ENCODE measurements around the gene EFNA5.

EFNA5 gene

DNA sequence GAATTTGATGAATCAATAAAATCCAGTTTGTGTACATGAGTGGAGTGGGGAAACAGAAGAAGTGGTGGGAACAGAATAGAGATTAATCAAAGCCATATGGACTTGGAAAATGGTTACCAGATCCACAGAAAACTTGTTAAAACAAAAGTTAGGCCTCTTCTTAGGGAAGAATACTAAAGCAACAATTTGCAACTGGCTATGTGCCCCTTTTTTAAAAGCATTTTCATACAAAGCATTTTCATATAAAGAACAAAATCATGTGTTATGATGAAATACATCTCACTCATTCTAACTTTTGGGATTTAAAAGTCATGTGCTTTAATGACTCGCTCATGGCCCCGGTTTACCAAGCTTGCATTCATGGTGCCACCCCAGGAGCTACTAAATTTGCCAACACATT lies 276.9 kb downstream of the EFNA5 start:
- no peak overlapping the region for H2AFZ ChIP-seq (ENCODE audit: low read length)
- H3K9me3 ChIP-seq (ENCODE audit: low read length): no peaks in the 10 kb centered on the region
- H3K4me1 ChIP-seq (ENCODE audit: insufficient read depth, low read length, severe bottlenecking): peaks cover 65% of the 10 kb centered on the region
- TF ChIP-seq EZH2 (IDR thresholded peaks at IDR 0.05; ENCODE audit: borderline replicate concordance, low read length) (no peak), CTCF (IDR thresholded peaks at IDR 0.05; ENCODE audit: low read length) (no peak)
- H4K20me1 ChIP-seq (ENCODE audit: insufficient read depth, low read length): no peaks in the 10 kb centered on the region
- peak overlapping the region; percentile 41 for H3K27ac ChIP-seq (ENCODE audit: low read depth, low read length, poor library complexity, severe bottlenecking)
- H3K4me2 ChIP-seq (ENCODE audit: low read length): no peak overlapping the region
- H3K4me3 ChIP-seq (ENCODE audit: low read depth, low read length, poor library complexity, severe bottlenecking): no peak overlapping the region
- H3F3A ChIP-seq (ENCODE audit: insufficient read depth, low read length): no peaks in the 10 kb centered on the region
- no peaks in the 10 kb centered on the region for H3K9me2 ChIP-seq (ENCODE audit: low read depth, low read length)
- H3K27me3 ChIP-seq (ENCODE audit: insufficient read depth, low read length): no peaks in the 10 kb centered on the region
- H3K79me2 ChIP-seq (ENCODE audit: insufficient read depth, low read length): no peaks in the 10 kb centered on the region
- H3K36me3 ChIP-seq (ENCODE audit: insufficient read depth, low read length): peaks cover 8% of the 10 kb centered on the region; the same call in 1 of the 2 replicates
- H3K9ac ChIP-seq (ENCODE audit: low read length): no peak overlapping the region

- Histone ChIP-seq H3K4me3 (ENCODE audit: low read depth, low read length, poor library complexity, severe bottlenecking) (no peak overlapping the region), H4K20me1 (ENCODE audit: insufficient read depth, low read length) (no peaks in the 10 kb centered on the region), H3K36me3 (ENCODE audit: insufficient read depth, low read length) (peaks cover 8% of the 10 kb centered on the region; the same call in 1 of the 2 replicates), H3K27ac (ENCODE audit: low read depth, low read length, poor library complexity, severe bottlenecking) (peak overlapping the region; percentile 34), H3K4me2 (ENCODE audit: low read length) (no peak overlapping the region), H2AFZ (ENCODE audit: low read length) (no peak overlapping the region), H3K79me2 (ENCODE audit: insufficient read depth, low read length) (no peaks in the 10 kb centered on the region), H3K9ac (ENCODE audit: low read length) (no peak overlapping the region), H3F3A (ENCODE audit: insufficient read depth, low read length) (no peaks in the 10 kb centered on the region), H3K9me2 (ENCODE audit: low read depth, low read length) (no peaks in the 10 kb centered on the region), H3K27me3 (ENCODE audit: insufficient read depth, low read length) (no peaks in the 10 kb centered on the region), H3K4me1 (ENCODE audit: insufficient read depth, low read length, severe bottlenecking) (peaks cover 85% of the 10 kb centered on the region), H3K9me3 (ENCODE audit: low read length) (no peaks in the 10 kb centered on the region)
- TF ChIP-seq CTCF (IDR thresholded peaks at IDR 0.05; ENCODE audit: low read length): no peak
- TF ChIP-seq EZH2 (IDR thresholded peaks at IDR 0.05; ENCODE audit: borderline replicate concordance, low read length): no peak
These were observed 278.9 kb downstream of the EFNA5 start for GRCh38 chr5:107391787-107392186.

DNA sequence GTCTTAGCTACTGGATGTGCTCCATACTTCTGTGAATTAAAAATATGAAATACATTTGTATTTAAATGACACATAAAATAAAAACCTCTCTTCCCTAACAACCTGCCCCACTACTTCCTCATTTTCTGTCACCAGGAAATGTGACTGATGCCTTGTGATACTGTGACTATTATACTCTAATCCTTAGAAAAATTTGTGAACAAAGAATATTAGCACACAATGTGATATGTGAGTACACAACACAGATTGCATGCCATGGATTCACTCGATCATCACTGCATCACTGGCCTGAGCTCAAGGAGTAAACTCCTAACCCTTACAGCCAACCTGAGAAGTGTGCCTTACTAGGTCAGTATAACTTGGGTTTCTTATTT lies 281.0 kb downstream of the EFNA5 start:
- peak overlapping the region; percentile 52 for H3K9ac ChIP-seq (ENCODE audit: low read length)
- no peaks in the 10 kb centered on the region for H3F3A ChIP-seq (ENCODE audit: insufficient read depth, low read length)
- no peaks in the 10 kb centered on the region for H4K20me1 ChIP-seq (ENCODE audit: insufficient read depth, low read length)
- H3K9me3 ChIP-seq (ENCODE audit: low read length): no peaks in the 10 kb centered on the region
- no peaks in the 10 kb centered on the region for H3K9me2 ChIP-seq (ENCODE audit: low read depth, low read length)
- peaks cover 8% of the 10 kb centered on the region; the same call in 1 of the 2 replicates for H3K36me3 ChIP-seq (ENCODE audit: insufficient read depth, low read length)
- no peaks in the 10 kb centered on the region for H3K79me2 ChIP-seq (ENCODE audit: insufficient read depth, low read length)
- no peaks in the 10 kb centered on the region for H3K27me3 ChIP-seq (ENCODE audit: insufficient read depth, low read length)
- peak overlapping the region; percentile 93 for H3K27ac ChIP-seq (ENCODE audit: low read depth, low read length, poor library complexity, severe bottlenecking)
- H2AFZ ChIP-seq (ENCODE audit: low read length): no peak overlapping the region
- TF ChIP-seq EZH2 (IDR thresholded peaks at IDR 0.05; ENCODE audit: borderline replicate concordance, low read length): no peak
- TF ChIP-seq CTCF (IDR thresholded peaks at IDR 0.05; ENCODE audit: low read length): no peak
- H3K4me2 ChIP-seq (ENCODE audit: low read length): peak overlapping the region; percentile 64
- peaks cover 84% of the 10 kb centered on the region for H3K4me1 ChIP-seq (ENCODE audit: insufficient read depth, low read length, severe bottlenecking)
- H3K4me3 ChIP-seq (ENCODE audit: low read depth, low read length, poor library complexity, severe bottlenecking): peak overlapping the region; percentile 37

Data from OCI-LY1 (cell line).